GM18909 (cell line): ENCODE data around the gene CSNK2A2.

Experiments
- ATAC-seq: cut with Tn5 transposase; IDR thresholded peaks from one replicate; pipeline ENCODE4 v1.9.1; 2021; ENCODE audit warnings: mild to moderate bottlenecking; ENCODE audit not compliant: unreplicated experiment, poor library complexity

CSNK2A2 gene

DNA sequence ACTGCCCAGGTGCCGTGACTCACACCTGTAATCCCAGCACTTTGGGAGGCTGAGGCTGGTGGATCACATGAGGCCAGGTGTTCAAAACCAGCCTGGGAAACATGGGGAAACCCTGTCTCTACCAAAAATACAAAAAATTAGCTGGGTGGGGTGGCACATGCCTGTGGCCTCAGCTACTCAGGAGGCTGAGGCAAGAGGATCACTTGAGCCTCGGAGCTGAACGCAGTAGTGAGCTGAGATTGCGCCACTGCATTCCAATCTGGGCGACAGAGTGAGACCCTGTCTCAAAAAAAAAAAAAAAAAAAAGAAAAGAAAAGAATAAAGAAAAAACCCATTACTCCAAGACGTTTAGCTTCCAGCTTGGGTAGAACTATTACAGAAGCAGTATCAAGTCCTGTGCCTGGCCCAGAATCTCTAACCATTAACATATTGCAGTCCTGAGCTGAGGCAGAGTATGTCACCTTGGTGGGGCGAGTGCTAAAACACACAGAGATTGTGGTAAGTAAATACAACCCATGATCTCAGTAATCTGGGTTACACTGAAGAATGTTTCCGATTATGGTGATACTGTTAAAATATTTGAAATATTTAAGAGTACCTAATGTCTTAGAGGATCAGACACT is 45.5 kb downstream of the CSNK2A2 start:
- ATAC-seq, result no peak

DNA sequence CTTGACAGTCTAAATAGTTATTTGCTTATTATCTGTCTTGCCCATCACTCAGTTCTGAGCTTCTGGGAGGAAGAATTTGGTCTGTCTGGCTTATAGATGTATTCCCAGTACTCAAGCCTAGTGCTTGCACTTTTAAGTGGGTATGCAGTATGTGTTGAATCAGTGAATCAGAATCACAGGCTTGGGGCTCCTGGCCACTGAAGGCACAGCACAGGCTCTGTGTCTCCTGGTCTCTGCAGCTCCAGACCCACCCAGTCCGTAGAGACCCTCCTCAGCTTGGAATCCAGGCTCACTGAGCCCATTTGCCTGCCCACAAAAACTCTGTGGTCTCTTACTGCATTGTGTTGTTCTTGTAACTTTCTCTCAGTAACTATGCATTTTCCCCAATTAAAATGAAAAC is 49.4 kb downstream of the CSNK2A2 start:
- no peak for ATAC-seq

DNA sequence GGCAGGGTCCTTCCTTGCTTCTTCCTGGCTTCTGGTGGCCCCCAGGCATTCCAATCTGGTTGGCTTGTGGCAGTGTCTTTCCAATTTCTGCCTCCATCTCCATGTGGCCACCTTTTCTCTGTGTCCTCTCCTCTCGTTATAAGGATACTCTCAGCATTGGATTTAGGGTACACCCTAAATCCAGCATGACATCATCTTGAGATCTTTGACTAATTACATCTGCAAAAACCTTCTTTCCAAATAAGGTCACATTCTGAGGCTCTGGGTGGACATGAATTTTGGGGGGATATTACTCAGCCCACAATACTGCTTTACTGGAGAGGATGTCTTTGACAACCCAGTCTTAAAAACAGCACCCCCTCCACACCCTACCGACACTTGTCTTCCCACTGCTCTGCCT is 49.8 kb downstream of the CSNK2A2 start:
- ATAC-seq, result no peak

DNA sequence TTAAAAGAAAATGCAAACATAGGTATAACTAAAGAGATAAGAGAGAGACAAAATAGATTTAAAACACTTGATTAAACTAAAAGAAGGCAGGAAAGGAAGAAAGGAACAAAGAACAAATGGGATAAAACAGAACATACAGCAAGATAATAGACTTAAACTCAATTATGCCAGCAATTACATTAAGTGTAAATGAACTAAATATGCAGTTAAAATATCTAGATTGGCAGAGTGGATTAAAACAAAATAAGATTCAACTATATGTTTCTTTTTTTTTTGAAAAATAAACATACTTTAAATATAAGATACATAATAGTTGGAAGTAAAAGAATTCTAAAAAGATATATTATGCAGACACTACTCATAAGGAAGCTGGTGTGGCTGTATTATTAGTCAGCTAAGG is 59.1 kb downstream of the CSNK2A2 start:
- ATAC-seq, result no peak

DNA sequence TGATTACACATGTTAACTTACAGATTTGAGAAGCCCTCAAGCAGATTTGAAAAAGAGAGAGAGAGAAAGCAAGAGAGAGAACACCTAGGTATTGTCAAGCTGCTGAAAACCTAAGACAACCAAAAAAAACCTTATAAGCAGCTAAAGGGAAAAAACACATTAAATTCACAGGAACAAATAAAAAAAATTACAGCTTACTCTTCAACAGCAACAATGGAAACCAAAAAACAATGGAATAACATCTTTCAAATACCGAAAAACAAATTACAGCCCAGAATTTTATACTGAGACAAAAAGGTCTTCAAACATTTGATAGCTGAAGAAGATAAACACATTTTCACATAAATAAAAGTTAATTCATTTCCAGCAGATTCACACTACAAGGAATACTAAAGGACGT is 60.3 kb downstream of the CSNK2A2 start:
- ATAC-seq, result no peak

DNA sequence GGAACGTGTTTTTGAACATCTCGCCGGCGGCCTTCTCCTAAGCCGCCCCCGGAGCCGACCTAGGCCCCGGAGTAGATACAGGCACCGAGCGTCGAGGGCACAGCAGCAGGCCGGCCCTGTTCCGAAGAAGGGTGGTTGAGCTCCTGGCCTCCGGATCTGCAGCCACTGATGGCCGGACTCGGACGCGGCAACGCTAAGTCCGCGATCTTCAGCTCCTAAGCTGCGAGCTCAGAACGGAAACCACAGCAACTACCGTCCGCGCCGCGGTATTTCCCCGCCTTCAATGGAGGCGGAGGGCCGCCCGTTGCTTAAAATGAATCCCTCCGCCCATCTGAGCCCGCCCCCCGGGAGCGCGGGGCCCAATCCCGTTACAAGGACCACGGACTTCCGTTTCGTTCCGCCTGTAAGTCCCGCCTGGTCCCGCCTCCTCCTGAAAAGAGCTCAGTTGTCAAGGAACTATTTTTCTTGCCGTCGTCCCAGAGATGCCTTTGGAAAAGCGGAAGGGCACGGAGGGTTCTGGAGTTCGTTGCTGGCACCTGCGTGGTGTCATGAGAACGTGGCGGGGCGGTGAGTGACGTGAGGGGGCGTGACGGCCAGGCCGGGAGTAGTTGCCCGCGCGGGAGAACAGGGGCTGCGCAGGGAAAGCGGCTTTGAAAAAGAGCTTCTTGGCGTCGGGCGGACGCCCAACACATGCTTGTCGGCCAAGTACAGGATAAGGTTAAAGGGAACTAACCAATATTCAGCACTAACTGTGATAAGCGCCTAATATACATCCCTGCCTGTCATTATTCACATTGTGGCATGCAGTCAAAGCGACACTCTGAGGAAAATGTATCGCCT is 68.6 kb downstream of the CSNK2A2 start, which contains the start of gene CFAP20:
CFAP20 (minus strand) TSS at position 285 of the 840 bp plus-strand sequence; CDS start at position 19, 266 bp downstream.
- peak; percentile 91 for ATAC-seq

DNA sequence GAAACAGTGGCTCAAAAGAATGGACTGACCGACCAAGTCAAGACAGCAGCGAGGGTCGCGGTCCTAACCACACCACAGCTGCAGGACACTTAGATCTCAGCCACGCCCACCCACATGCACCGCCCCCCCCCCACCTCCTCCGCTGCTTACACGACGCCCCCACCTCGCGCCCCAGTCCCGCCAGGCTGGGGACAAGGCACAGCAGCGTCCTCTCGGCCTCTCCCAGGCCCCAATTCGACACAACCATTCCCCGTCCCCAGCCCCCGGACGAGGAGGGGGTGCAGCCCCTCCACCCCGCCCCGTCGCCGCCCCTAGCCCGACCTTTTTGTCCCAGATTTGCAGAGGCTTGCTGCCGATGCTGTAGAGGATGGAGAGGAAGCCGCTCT is 69.2 kb downstream of the CSNK2A2 start:
- ATAC-seq, result peak; percentile 17

DNA sequence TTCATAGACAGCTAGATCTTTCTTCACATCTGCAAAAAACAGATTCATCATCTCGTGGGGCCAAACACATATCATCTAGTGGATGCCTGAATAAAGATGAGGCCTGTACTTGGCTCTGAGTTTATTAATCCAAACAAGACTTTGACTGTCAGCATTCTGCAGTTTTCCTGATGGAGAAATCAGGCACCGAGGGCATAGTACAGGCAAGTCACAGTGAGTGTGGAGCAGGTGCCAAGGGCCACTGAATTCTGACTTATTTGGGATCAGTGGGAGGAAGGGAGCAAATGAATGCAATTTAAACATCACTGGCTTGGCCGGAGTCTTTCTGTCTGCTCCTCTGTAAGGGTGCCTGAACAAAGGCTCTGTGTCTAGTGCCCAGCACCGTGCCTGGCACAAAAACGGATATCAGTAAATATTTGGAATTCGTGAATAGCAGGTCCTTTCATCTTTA is 69.7 kb downstream of the CSNK2A2 start:
- no peak for ATAC-seq

DNA sequence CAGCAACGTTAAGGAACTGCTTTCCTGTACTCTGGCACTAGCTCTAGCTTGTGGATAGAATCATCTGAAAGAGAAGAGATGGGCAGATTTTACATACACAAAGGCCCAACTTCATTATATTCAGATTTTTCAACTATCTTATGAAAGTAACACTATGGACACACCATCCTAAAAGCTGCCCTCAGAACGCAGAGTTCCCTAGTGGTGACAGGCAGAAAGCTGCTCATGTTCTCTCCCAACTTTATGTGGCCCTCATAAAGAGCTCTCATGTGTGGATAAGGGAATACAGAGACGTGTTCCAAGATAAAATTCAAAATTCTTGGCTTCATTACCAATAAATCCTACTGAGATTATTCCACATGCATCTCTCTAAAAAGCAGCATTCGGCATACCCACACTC is 70.3 kb downstream of the CSNK2A2 start:
- no peak for ATAC-seq

DNA sequence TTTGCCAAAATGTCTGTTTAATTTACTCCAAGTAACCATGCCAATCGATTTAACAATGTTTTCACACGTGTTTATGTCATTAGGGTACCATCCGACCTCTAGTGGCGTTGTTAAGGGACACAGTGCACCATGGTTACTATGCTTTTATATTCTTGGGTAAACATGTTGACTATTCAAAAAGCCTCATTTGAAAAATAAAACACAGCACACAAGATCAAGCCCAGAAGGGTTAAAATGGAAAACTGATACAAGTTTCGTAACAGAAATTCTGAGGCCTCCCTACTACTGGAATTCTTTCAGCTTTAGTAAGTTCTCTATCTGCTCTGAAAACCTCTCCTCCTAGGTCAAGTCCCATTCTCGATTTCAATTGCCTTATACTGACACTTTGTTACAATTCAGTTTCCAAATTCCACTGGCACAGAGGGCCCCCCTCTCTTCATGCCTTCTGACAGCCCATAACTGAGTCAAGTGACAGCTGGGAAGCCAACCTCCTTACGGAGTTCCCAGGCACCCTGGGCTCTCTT is 70.8 kb downstream of the CSNK2A2 start:
- no peak for ATAC-seq

DNA sequence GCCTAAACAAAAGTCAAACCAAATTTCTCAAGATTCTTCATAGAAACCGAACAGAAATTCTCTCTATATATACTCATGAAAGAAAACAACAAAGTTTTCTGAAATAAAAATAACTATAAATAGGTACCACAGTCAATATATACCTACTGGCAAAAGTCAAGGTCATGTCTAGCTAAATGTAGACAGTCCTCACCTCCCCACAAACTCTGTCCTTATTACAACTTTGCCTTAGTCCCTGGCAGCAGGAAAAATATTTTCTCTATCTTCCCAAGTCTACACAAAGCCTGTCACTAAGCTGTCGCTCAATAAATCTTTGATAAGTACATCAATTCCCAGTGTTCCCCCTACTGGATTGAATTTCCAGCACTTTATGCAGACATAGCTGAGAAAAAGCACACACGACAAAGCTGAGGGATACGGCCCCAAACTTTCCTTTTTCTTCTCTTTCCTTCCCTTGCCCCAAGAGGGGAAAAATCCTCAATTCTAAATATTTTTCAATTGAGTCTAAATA is 71.4 kb downstream of the CSNK2A2 start:
- ATAC-seq, result no peak

DNA sequence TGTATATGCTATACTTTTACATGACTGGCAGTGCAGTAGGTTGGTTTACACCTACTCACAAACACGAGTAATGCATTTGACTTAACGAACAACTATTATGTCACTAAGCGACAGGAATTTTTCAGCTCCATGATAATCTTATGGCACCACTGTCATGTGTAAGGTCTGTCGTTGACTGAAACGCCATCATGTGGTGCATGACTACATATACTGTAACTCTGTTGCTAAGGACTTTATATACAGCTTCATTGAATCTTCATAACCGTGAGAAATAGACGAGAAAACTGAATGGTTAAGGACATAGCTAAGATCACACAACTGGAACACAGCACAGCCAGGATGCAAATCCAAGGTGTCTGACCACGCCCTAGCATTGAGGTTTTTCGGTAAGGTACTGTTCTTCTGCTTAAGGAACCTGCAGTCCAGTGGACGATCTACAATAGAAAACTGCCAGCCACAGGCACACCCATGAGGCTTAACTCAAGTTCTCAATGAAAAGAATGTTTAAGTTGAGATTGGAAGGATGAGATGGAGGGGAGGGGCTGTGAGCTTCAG is 72.0 kb downstream of the CSNK2A2 start:
- no peak for ATAC-seq

DNA sequence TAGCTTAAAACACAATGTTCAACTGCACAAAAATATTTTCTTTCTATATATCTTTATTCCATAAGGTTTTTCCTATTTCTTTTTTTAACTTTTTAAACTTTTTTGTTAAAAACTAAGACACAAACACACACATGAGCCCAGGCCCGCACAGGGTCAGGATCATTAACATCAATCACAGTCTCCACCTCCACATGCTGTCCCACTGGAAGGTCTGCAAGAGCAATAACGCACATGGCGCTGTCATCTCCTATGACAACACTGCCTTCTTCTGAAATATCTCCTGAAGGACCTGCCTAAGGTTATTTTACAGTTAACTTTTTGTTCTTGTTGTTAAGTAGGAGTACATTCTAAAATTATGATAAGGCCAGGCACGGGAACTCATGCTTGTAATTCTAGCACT is 72.9 kb downstream of the CSNK2A2 start:
- no peak for ATAC-seq

DNA sequence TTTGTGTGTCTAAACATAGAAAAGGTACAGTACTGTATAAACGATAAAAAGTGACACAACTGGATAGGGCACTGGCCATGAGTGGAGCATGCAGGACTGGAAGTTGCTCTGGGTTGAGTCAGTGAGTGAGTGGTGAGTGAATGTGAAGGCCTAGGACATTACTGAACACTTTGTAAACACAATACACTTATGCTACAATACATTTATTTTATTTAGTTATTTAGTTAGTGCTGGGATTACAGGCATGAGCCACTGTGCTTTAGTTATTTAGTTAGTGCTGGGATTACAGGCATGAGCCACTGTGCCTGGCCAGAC is 73.3 kb downstream of the CSNK2A2 start:
- ATAC-seq, result no peak

DNA sequence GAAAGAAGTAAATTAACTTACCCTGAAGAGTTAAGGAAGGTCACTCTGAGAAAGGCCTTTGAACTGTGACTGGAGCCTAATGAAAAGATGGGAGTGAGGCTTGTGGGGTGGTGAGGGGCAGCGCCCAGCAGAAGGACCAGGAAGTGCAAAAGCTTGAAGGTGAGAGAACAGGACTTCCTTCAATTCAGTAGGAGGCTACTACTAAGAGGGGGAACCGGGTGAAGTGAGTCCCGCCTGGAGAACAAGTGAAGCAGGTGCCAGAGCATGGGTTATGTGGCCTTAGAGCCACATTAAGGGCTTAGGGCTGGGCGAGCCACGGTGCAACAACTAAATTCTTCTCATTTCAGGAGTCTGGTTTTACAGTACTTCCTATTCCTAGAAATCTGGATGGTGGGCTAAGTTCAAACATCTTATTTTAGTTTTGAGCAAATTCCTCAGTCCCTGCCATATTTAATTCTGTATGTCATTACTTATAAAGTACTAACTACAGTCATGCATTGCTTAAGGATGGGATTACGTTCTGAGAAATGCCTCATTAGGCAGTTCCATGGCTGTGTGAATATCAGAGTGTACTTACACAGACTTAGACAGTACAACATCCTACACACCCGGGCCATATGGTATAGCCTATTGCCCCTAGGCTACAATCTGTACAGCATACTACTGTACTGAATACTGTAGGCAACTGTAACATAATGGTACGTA is 73.9 kb downstream of the CSNK2A2 start:
- ATAC-seq, result no peak

DNA sequence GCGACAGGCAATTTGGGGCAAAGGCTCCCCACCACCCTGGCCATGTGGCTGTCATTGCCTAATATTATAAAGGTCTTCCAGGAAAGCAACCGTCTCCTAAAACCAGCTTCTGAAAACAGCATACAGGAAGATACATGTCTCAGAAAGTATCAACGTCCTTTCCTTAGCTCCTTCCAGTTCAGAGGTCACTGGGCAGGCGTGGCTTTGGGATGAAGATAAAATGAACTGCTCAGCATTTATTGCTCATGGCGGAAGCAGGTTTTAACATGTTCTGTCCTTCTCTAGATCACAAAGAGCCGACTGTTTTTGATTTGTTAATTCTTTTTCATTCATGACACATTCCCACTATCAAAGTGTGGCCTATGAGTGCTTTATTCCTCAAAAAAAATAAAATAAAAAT is 76.8 kb downstream of the CSNK2A2 start:
- no peak for ATAC-seq

DNA sequence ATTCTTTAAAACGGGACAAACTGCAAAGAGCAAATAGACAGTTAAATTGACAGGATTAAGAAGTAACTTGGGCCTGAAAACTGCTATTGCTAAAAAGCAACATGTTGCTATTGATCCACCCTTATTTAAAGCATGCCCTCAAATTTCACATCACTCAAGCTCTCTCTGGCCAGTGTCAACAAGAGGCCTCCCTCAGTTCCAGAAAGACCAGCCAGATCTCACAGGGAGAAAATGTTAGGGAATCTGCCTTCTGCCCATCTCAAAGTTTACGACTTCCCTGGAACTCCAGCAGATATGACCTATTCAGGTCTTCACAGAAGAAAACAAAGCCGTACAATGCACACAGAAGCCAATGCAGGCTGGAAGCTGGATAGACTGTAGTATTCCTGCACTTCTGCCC is 77.7 kb downstream of the CSNK2A2 start:
- ATAC-seq, result no peak

DNA sequence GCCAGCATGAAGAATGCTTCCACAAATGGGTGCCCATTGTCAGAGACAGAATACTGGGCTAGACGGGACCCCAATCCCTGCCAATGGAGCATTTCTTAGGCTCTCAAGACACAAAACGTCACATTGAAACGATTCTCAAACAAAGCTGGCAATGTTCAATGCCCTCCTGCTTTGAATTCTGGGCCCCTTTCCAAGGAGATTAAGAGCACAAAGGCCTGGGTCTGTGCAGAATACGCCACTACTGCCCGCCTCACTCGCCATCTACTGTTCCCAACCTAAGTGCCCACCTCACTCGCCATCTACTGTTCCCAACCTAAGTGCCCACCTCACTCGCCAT is 78.4 kb downstream of the CSNK2A2 start:
- ATAC-seq, result no peak

DNA sequence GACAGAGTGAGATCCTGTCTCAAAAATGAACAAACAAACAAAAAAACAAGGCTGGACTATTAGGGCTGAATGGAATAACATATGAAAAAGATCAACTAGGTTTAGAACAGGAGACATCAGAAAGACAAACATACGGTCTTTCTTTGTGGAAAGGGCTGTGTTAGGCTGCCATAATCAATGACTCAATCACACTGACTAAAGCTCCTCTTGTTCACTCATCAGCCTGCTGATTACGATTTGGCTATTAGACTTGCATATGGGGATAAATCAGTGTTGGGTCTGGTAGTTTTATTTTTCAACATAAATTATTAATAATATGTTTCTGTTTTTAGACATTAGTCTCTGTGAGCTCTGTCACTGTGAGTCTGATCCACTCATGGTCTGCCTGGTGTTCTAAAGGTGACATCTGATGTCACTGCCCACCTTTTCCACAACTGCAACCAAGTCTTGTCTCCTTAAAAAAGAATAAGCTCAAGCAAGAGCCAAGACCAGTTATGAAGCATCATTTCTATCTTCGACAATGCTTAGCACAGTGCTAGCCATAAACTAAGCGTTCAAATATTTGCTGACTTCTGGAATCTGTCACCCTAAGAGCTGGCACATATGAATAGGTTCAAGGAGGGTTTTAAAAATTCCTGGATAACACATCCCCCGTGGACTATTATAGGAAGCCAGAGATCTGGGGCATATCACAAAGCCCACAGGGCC is 79.0 kb downstream of the CSNK2A2 start:
- no peak for ATAC-seq

DNA sequence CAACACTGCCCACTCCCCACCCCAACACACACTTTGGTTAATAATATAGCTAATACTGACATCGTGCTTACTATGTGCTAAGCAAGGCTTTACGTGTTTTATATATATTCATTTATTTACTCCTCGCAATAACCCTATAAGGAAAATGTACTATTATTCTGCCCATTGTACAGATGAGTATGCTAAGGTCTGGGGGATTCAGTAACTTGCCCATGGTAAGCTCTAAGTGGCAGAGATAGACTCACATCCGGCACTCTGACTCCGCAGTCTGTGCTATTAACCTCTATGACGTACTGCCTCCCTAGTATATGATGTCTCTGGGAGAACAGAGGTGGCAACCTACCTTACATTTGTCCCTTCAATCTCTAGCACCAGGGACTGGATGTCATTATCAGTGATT is 81.4 kb downstream of the CSNK2A2 start:
- ATAC-seq, result no peak
